AG04449 (cell line): ENCODE results near the gene ASL.

Experiments
- CTCF ChIA-PET: fragments of 350-600 bp; formaldehyde crosslinking; extraction: SDS; loops from one replicate; lab custom pipeline; 2021; ENCODE audit warnings: antibody characterized with exemption; lab: Yijun Ruan, JAX
- POLR2A ChIA-PET: fragments of 400-600, 350-600 bp; formaldehyde crosslinking; extraction: SDS; loops from one replicate; lab custom pipeline; 2020; ENCODE audit warnings: antibody characterized with exemption, inconsistent platforms; lab: Yijun Ruan, JAX
- DNase-seq: peaks from one replicate; pipeline ENCODE4 v3.0.0-alpha.2; 2010; ENCODE audit warnings: low read depth, low spot score
- H3K4me3 ChIP-seq: 2 replicates; pipeline ENCODE4 v1.5.1; 2011; ENCODE audit warnings: low read depth, mild to moderate bottlenecking, control low read depth, low read length
- CTCF ChIP-seq: IDR thresholded peaks from one replicate; pipeline ENCODE4 v1.5.1; 2011; ENCODE audit warnings: mild to moderate bottlenecking, moderate library complexity, low read length, control low read depth, inconsistent platforms; ENCODE audit not compliant: insufficient read depth; ENCODE audit errors: missing control alignments

The ASL gene

GRCh38 chr7:66050990-66051448 lies 24.6 kb upstream of the ASL start:
- DNase-seq: peak; percentile 95
- CTCF ChIA-PET: no interaction called here
- no peak for TF ChIP-seq CTCF
- POLR2A ChIA-PET: no interaction called here
- no peak overlapping the region for H3K4me3 ChIP-seq

- H3K4me3 ChIP-seq: no peak overlapping the region
- no peak for DNase-seq
- ChIA-PET POLR2A (interaction anchor here (1.2 kb wide), 1 partner anchor 23 kb away, joined by 4 read pairs; the partner anchor contains the start of gene ASL), CTCF (no interaction called here)
- TF ChIP-seq CTCF: no peak
These were observed 23.2 kb upstream of the ASL start for GRCh38 chr7:66052447-66052846.

- DNase-seq: no peak
- POLR2A ChIA-PET: interaction anchor here (0.6 kb wide), 1 partner anchor 22 kb away, joined by 3 read pairs; no protein-coding TSS in a partner anchor
- CTCF ChIA-PET: interaction anchor here (1.6 kb wide), 1 partner anchor 23 kb away, joined by 6 read pairs; no protein-coding TSS in a partner anchor
- no peak for TF ChIP-seq CTCF
- H3K4me3 ChIP-seq: no peak overlapping the region
These were observed 21.6 kb upstream of the ASL start for GRCh38 chr7:66054063-66054462.

- no peak for TF ChIP-seq CTCF
- no peak overlapping the region for H3K4me3 ChIP-seq
- CTCF ChIA-PET: no interaction called here
- POLR2A ChIA-PET: no interaction called here
- no peak for DNase-seq
These were observed 20.2 kb upstream of the ASL start for GRCh38 chr7:66055321-66055956.

GRCh38 chr7:66060796-66061195 lies 14.8 kb upstream of the ASL start:
- POLR2A ChIA-PET: no interaction called here
- no peak for DNase-seq
- no peak for TF ChIP-seq CTCF
- no peak overlapping the region for H3K4me3 ChIP-seq
- CTCF ChIA-PET: no interaction called here

- TF ChIP-seq CTCF: no peak
- H3K4me3 ChIP-seq: no peak overlapping the region
- ChIA-PET CTCF (interaction anchor here (1.3 kb wide), 1 partner anchor 39 kb away, joined by 3 read pairs; no protein-coding TSS in a partner anchor), POLR2A (no interaction called here)
- no peak for DNase-seq
These were observed 5.9 kb upstream of the ASL start for GRCh38 chr7:66069732-66070131.
